ENCODE measurements around the gene TBX15. TPM values are rescaled to one million over a fixed set of nuclear protein-coding genes. Genes with fewer than 3 reads are reported as not detected.

The TBX15 gene
- total RNA-seq, 1 experiment from 2014 or later, result 7.0 TPM

DNA sequence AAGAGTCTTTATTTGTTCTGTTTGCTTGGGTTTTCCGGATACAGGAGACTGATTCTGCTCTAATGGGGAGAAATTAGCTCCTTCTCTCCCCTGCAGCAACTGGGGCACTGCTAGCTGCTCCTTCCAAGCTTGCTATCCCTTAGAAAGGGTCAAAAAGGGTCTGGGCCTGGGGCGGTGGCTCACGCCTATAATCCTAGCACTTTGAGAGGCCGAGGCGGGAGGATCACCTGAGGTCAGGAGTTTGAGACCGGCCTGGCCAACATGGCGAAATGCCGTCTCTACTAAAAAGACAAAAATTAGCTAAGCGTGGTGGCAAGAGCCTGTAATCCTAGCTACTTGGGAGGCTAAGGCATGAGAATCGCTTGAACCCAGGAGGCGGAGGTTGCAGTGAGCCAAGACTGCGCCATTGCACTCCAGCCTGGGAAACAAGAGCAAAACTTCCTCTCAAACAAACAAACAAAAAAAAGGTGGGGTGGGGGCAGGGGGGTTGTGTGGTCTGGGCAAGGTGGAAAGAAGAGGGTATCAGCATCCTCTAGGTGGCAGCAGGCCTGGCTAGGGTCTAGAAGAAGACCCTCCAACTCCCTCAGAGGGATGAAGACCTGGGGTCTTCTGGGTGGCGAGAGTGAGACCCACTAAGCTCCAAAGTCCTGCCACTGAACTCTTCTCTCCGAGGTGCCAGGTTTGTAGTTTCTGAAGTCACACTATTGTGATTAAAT is 15.4 kb upstream of the TBX15 start:
- in situ Hi-C loops (cut with HindIII; ENCODE audit: low sequenced_read_pairs), result no loop called here
- DNase-seq (ENCODE audit: low spot score), result no peak

DNA sequence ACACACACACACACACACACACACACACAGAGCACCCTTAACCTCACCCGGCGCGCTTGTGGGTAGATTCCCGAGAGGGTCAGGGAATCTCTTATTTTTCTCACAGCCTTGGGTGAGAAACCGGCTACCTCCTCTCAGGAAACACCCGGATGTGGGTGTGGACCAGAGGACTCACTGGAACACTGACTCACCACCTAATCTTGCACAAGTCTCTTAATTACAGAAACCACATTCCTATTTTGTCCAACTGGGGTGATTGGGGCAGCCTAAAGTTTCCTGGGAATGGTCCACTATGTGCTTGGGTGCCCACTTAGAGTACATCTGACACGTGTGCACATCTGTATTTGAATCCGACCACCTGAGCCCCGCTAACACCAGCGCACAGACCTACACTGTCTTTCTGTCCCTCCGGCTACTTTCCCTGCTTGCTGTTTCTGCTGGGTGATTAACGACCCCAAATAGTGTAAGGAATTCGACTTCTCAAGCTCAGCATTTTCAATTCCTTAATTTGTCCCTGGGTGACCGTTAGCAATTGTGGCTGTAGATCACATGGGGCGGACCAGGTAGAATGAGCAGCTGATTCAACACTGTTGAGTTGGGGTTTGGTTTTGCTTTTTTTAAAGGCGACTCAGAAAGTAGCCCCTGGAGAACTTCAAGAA is 14.0 kb upstream of the TBX15 start:
- DNase-seq (ENCODE audit: low spot score), result no peak
- in situ Hi-C loops (cut with HindIII; ENCODE audit: low sequenced_read_pairs), result no loop called here

GRCh38 chr1:119001181-119002027 is 13.3 kb upstream of the TBX15 start:
- in situ Hi-C loops (cut with HindIII; ENCODE audit: low sequenced_read_pairs), result no loop called here
- DNase-seq (ENCODE audit: low spot score), result no peak

- in situ Hi-C loops (cut with HindIII; ENCODE audit: low sequenced_read_pairs), result no loop called here
- no peak for DNase-seq (ENCODE audit: low spot score)
Measured at GRCh38 chr1:119000371-119001180, 12.4 kb upstream of the TBX15 start.

GRCh38 chr1:118999348-119000071 is 11.4 kb upstream of the TBX15 start:
- DNase-seq (ENCODE audit: low spot score), result no peak
- in situ Hi-C loops (cut with HindIII; ENCODE audit: low sequenced_read_pairs), result no loop called here

GRCh38 chr1:118998171-118998570 is 10.0 kb upstream of the TBX15 start:
- DNase-seq (ENCODE audit: low spot score), result no peak
- in situ Hi-C loops (cut with HindIII; ENCODE audit: low sequenced_read_pairs), result no loop called here

DNA sequence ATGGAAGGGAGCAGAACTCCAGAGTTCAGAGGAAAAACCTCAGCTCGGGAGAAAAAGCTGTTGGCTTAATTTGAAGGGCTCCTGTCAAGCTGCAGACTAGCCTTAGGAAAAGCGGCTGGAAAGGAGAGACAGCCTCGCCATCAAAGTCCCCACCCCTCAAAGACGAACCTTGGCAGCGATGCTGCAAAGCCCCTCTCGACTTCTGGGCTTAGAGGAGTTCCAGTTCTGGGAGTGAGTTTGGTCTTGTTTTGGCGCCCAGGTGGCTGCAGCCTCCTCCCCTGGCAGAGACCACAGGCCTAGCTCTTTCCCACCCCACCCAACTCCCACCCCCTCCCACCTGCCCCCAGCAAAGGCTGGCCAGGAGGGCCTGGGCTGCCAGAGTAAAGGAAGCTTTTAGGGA is 9.1 kb upstream of the TBX15 start:
- DNase-seq (ENCODE audit: low spot score), result no peak
- in situ Hi-C loops (cut with HindIII; ENCODE audit: low sequenced_read_pairs), result no loop called here

- no peak for DNase-seq (ENCODE audit: low spot score)
- in situ Hi-C loops (cut with HindIII; ENCODE audit: low sequenced_read_pairs), result no loop called here
Measured at GRCh38 chr1:118995312-118996016, 7.3 kb upstream of the TBX15 start.

DNA sequence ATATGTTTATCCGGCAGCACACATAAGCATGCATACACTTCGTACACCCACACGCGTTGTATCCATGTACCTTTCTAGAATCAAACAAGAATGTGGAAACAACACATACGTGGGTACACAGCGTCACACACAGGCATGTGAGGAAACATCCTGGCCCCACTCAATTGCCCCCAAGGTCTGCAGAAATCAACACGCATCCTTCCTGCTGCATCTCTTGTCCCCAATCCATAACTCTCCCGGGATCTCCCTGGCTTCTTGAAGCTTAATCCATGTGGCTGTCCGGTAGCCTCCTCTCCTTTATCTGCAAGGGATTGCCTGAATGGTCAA is 5.5 kb upstream of the TBX15 start:
- in situ Hi-C loops (cut with HindIII; ENCODE audit: low sequenced_read_pairs), result no loop called here
- DNase-seq (ENCODE audit: low spot score), result no peak

DNA sequence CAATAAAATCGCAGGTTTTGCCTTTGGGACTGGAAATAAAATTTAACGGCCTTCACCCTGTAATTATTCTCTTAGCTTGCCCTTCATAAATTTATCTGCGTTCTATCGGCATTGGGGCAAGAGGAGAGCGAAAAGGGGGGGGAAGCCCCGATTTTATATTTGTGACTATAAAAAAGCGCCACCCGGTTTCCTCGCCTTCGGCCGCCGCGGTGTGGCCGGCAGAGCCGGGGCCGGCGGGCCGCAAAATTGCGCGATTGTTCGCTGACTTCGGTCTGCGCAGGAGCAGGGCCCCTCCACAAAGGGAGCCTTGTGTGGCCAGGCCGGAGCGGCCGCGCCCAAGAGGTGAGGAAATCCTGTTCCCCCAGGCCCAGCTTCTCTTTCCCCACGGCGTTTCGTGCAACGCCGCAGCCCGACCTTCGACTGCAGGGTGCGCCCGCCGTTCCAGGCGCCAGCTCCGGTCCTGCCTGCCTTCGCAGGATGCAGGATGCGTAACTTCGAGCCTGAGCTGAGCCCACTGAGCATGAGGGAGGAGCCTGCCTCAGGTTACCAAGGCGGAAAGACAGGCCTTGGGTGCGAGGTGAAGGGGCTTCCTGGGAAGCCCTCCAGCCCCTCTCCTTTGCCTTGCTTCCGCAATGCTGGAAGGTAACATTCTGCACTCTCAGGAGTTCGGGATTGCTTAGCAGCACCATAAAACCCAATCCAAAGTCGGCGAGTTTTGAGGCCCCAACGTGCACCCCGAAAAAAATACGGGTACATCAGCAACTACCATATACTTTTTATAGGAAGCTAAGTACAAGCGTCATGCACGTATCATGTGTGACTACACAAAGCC is 4.9 kb upstream of the TBX15 start:
- DNase-seq (ENCODE audit: low spot score), result no peak
- in situ Hi-C loops (cut with HindIII; ENCODE audit: low sequenced_read_pairs), result no loop called here

GRCh38 chr1:118992237-118992825 is 4.2 kb upstream of the TBX15 start:
- no peak for DNase-seq (ENCODE audit: low spot score)
- in situ Hi-C loops (cut with HindIII; ENCODE audit: low sequenced_read_pairs), result no loop called here

DNA sequence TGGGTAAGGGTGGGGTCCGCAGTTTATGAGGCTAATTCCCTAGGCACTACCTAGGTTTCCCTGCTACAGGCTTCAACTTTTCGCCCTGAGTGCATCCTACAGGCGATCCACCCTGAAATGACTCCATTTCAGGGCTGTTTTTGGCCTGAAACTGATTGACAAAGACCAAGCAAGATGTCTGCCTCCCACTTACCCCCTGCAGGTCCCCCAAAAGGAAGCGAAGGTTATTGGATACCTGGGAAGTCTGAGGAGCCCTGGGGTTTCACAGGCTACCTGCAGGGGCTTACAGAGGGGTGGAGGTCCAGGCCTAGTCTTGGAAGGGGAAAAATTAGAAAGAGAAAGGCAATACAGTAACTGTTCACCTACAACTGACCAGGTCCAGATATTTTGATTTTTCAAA is 3.3 kb upstream of the TBX15 start:
- in situ Hi-C loops (cut with HindIII; ENCODE audit: low sequenced_read_pairs), result no loop called here
- DNase-seq (ENCODE audit: low spot score), result no peak

DNA sequence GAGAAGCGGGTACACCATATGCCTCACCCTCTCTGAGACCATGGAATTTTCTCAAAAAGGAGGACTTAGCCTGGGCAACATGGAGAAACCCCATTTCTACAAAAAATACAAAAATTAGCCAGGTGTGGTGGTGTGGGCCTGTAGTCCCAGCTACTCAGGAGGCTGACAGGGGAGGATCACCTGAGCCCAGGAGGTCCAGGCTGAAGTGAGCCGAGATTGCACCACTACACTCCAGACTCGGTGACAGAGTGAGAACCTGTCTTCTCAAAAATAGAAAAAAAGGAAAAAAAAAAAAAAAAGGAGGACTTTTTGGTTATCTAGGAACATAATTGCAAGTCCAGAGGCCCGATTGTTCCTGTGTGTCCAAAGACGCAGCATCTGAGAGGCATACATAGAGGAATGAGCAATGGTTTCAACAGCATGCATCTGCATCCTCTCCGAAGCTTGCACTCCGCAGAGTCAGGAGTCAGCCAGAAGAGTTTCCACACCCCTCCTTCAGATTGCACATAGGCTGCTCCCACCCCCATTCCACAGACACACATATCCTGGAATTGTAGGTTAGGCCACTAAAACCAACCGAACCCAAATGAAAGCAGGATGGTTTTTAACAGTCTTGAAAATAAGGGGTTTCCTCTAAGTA is 2.5 kb upstream of the TBX15 start:
- DNase-seq (ENCODE audit: low spot score), result no peak
- in situ Hi-C loops (cut with HindIII; ENCODE audit: low sequenced_read_pairs), result no loop called here

DNA sequence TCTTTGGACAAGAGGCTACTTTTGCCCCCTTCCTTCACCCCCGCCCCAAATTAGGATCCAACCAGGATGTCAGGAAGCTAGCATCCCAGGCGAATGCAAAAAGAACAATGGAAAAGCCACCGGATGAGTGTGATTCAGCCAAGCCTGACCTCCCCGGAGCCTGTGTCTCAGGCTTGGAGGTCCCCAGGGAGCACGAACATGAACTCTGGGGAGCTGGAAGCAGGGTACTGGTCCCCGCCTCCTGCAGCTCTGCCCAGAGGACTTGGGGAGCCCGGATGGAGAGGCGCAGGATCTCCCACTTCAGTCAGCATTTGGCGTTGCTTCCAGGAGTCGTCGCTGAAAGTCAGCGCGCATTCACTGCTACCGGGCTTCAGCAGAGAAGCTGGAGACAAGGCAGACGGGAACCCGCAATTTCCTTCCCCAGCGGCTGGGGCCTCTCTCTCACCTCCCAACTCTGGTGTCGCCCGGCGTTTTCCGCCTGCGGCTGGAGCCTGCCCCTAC is 1.8 kb upstream of the TBX15 start:
- DNase-seq (ENCODE audit: low spot score), result peak; percentile 3
- in situ Hi-C loops (cut with HindIII; ENCODE audit: low sequenced_read_pairs), result no loop called here

DNA sequence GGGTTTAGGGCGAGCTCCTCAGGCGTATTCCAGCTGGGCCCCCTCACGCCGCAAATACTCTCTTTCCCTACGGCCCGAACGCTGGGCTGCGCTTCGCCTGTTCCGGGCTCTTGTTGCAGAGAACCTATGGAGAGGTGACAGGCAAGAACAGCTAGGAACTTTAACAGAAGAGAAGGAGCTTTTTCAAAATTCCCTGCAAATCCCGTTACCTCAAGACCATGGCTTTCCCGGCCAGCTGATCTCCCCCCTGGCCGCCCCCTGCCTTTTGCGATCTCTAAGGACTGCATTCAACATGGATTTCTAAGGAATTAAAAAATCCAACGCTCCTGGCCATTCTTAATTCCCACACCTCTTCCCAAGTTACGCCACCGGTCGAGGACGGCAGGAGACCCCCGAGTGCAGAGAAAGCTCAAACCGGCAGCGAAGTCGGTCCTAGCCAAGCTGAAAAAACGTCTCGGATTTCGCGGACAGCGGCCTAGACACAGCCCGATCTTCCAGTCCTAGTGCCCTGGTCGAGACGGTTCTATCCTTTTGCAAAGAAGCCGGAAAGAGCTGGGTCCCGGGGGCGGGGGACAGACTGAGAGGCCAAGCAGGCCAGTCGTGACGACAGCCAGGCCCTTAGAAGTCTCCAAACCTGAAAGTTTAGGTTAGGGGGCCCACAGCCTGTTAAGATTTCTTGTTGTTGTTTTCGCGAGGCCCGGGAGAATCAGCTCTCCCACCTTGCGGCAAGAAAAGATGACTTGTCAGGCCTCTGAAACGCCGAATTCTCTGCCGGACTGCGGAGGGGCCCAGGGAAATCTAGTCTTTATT is 1.1 kb upstream of the TBX15 start:
- in situ Hi-C loops (cut with HindIII; ENCODE audit: low sequenced_read_pairs), result no loop called here

More for the DNA sequence above, 1.1 kb upstream of the TBX15 start:
- no peak for DNase-seq (ENCODE audit: low spot score)
